Spleen (tissue), 11 donors: ENCODE results near the gene RABAC1. TPM values are rescaled to one million over a fixed set of nuclear protein-coding genes. Genes with fewer than 3 reads are reported as not detected.
"Not testable (repeated sequence)": the region's sequence is repeated elsewhere in the genome, so short reads cannot be mapped to it uniquely, and the experiment has no call there.

Experiments
- DNase-seq: peaks from one replicate; pipeline ENCODE4 v3.0.0-alpha.2; 2020
- H3K27ac ChIP-seq, 8 donors: fragments of 200-600 bp; sonication (generic) in 7 of 8; 1 replicate in 4 of 8; 2 replicates in 4 of 8; pipeline versions ENCODE4 v1.5.0 to v1.8.0; 2016 to 2021; ENCODE audit warnings: inconsistent platforms in 4 of 8, mild to moderate bottlenecking in 4 of 8, moderate library complexity in 1 of 8
- H3K27me3 ChIP-seq, 7 donors: fragments of 200-600 bp; sonication (generic) in 6 of 7; replicated peaks in 1 of 7; 1 replicate in 4 of 7; 2 replicates in 3 of 7; pipeline versions ENCODE4 v1.5.0 to v1.8.0; 2016 to 2021; ENCODE audit warnings: inconsistent platforms in 3 of 7, mild to moderate bottlenecking in 1 of 7
- H3K36me3 ChIP-seq, 6 donors: fragments of 200-600 bp; sonication (generic) in 5 of 6; 1 replicate in 4 of 6; 2 replicates in 2 of 6; pipeline versions ENCODE4 v1.5.0 to v1.8.0; 2016 to 2021; ENCODE audit warnings: inconsistent platforms in 2 of 6
- H3K4me1 ChIP-seq, 6 donors: fragments of 200-600 bp; sonication (generic) in 5 of 6; 1 replicate in 3 of 6; 2 replicates in 3 of 6; pipeline versions ENCODE4 v1.5.0 to v1.8.0; 2016 to 2021; ENCODE audit warnings: inconsistent platforms in 3 of 6
- H3K4me3 ChIP-seq, 8 donors: fragments of 200-600 bp; sonication (generic) in 7 of 8; 1 replicate in 4 of 8; 2 replicates in 4 of 8; pipeline versions ENCODE4 v1.5.0 to v1.8.0; 2016 to 2021; ENCODE audit warnings: inconsistent platforms in 4 of 8, mild to moderate bottlenecking in 4 of 8, moderate library complexity in 2 of 8
- H3K9me3 ChIP-seq, 8 donors: fragments of 200-600 bp; sonication (generic) in 7 of 8; 1 replicate in 4 of 8; 2 replicates in 4 of 8; pipeline versions ENCODE4 v1.5.0 to v1.8.0; 2016 to 2021; ENCODE audit warnings: inconsistent platforms in 4 of 8
- CTCF ChIP-seq, 11 experiments: fragments of 200-600 bp in 7 of 11; fragments of 450-650 bp in 4 of 11; sonication (generic) in 4 of 11; IDR thresholded peaks in 8 of 11; conservative IDR thresholded peaks in 3 of 11; 1 replicate in 7 of 11; 2 replicates in 4 of 11; pipeline versions ENCODE4 v1.4.0 to v1.8.0; 2016 to 2021; ENCODE audit warnings: antibody characterized with exemption in 11 of 11, inconsistent platforms in 4 of 11, mild to moderate bottlenecking in 1 of 11
- POLR2A ChIP-seq, 3 donors: fragments of 450-650 bp; IDR thresholded peaks; one replicate each; pipeline ENCODE4 v1.5.1; 2017; ENCODE audit warnings: antibody characterized with exemption in 3 of 3, mild to moderate bottlenecking in 1 of 3
- POLR2AphosphoS5 ChIP-seq, 3 donors: sonication (generic); formaldehyde crosslinking; IDR thresholded peaks; one replicate each; pipeline ENCODE4 v1.5.1; 2017; ENCODE audit warnings: antibody characterized with exemption in 3 of 3
- whole genome bisulfite sequencing, 5 donors: extraction: QIAGEN DNeasy Blood & Tissue Kit in 3 of 5; methylation state at CpG; one replicate each; pipeline versions ENCODE4 v1.1.5 to v1.1.7; 2013 to 2018; 5-methylcytosine and 5-hydroxymethylcytosine counted together
- intact Hi-C: fragments of 100-400 bp; cut with DNase I; formaldehyde crosslinking; loops from one replicate; pipeline ENCODE4 v1.15.0; 2023; ENCODE audit warnings: low total_unique reads
- polyA plus RNA-seq, 3 donors: library from polyadenylated mRNA; stranded (reverse); fragments of 200-250 nt; gene quantifications; one replicate each; pipeline ENCODE4 v1.2.1, GENCODE V29; 2013
- total RNA-seq, 7 donors: library from RNA; depleted of rRNA in 3 of 7; stranded (reverse); fragments of >200 nt in 3 of 7; fragmentation: NEBNext Ultra II Directional in 4 of 7; extraction: Animal tissue kit (Norgen Biotek cat#: 25700) in 4 of 7; gene quantifications; one replicate each; pipeline versions ENCODE4 v1.1.0 to v1.2.1, GENCODE V29; 2016 to 2021
- donor health status: healthy with polysubstance abuse.
- donor health status: DM: no; HTN: no; CAD: no; lungs with moderate emphysema.
- donor health status: DM: no; HTN: no; CAD: no.
- donor health status: Bipolar disorder and iron deficiency.
- donor health status: healthy.
- donor health status: DM: no; HTN: no; CAD: no.
- donor health status: DM: yes; HTN: yes; CAD: no.

Gene RABAC1
- total and polyA plus RNA-seq, 10 donors = 85.6 to 165 (median 134) TPM

GRCh38 chr19:41941410-41942202 is 17.5 kb downstream of the RABAC1 start:
- TF ChIP-seq POLR2AphosphoS5 (IDR thresholded peaks at IDR 0.05) (no peak), CTCF (IDR thresholded peaks at IDR 0.05 in 8 of 11, conservative IDR thresholded peaks at IDR 0.05 in 3 of 11) (no peak), POLR2A (IDR thresholded peaks at IDR 0.05) (no peak)
- intact Hi-C loops = no loop called here
- WGBS, 5 donors = 75 to 89% (median 84%) methylated on average over 8 to 9 of the region's 9 CpGs
- no peak overlapping the region for H3K4me3 ChIP-seq
- peaks cover 0 to 38% (median 18%) of the 10 kb centered on the region in 7 donors for H3K27me3 ChIP-seq
- H3K9me3 ChIP-seq = no peaks in the 10 kb centered on the region
- H3K36me3 ChIP-seq = no peaks in the 10 kb centered on the region
- H3K4me1 ChIP-seq = peaks cover 14 to 78% (median 50%) of the 10 kb centered on the region in 6 donors
- DNase-seq = no peak
- H3K27ac ChIP-seq = peak overlapping the region in 3 of 8 donors; percentile 65 to 84 (median 77)

- H3K36me3 ChIP-seq = no peaks in the 10 kb centered on the region
- intact Hi-C loops = no loop called here
- peak overlapping the region; percentile 25 to 71 (median 38) for H3K4me3 ChIP-seq
- 4 to 10% (median 9%) methylated on average over 40 to 52 of the region's 53 CpGs for WGBS, 5 donors
- H3K27ac ChIP-seq = peak overlapping the region in 5 of 8 donors; percentile 33 to 84 (median 65)
- DNase-seq = peak; percentile 77
- TF ChIP-seq POLR2A (IDR thresholded peaks at IDR 0.05) (no peak), POLR2AphosphoS5 (IDR thresholded peaks at IDR 0.05) (no peak), CTCF (IDR thresholded peaks at IDR 0.05 in 8 of 11, conservative IDR thresholded peaks at IDR 0.05 in 3 of 11) (peak in 1 of 11 experiments; percentile 12)
- peaks cover 6 to 78% (median 43%) of the 10 kb centered on the region in 6 donors for H3K4me1 ChIP-seq
- H3K27me3 ChIP-seq = peaks cover 0 to 43% (median 20%) of the 10 kb centered on the region in 7 donors
- H3K9me3 ChIP-seq = no peaks in the 10 kb centered on the region
Observed at GRCh38 chr19:41940731-41941409, 18.3 kb downstream of the RABAC1 start.

GRCh38 chr19:41939861-41940730 is 19.0 kb downstream of the RABAC1 start:
- intact Hi-C loops = no loop called here
- no peak for TF ChIP-seq CTCF (IDR thresholded peaks at IDR 0.05 in 8 of 11, conservative IDR thresholded peaks at IDR 0.05 in 3 of 11)
- no peak for TF ChIP-seq POLR2A (IDR thresholded peaks at IDR 0.05)
- TF ChIP-seq POLR2AphosphoS5 (IDR thresholded peaks at IDR 0.05) = peak in 2 of 3 donors; percentile 39 to 59
- Histone ChIP-seq H3K4me3 (peak overlapping the region; percentile 25 to 71 (median 38)), H3K27me3 (peaks cover 0 to 51% (median 21%) of the 10 kb centered on the region in 7 donors), H3K27ac (peak overlapping the region in 7 of 8 donors; percentile 33 to 84 (median 64)), H3K9me3 (no peaks in the 10 kb centered on the region), H3K4me1 (peaks cover 4 to 78% (median 42%) of the 10 kb centered on the region in 6 donors), H3K36me3 (no peaks in the 10 kb centered on the region)
- DNase-seq = peak; percentile 86
- WGBS, 5 donors = 2 to 5% (median 3%) methylated on average over 45 to 83 of the region's 83 CpGs

GRCh38 chr19:41939209-41939608 is 19.9 kb downstream of the RABAC1 start:
- H3K27ac ChIP-seq, H3K4me3 ChIP-seq, intact Hi-C loops, DNase-seq, H3K9me3 ChIP-seq, H3K36me3 ChIP-seq: not testable (repeated sequence)
- H3K27me3 ChIP-seq = peaks cover 0 to 60% (median 21%) of the 10 kb centered on the region in 7 donors
- peaks cover 5 to 78% (median 40%) of the 10 kb centered on the region in 6 donors for H3K4me1 ChIP-seq
